Naive thymus-derived CD4-positive, alpha-beta T cell (primary cell): ENCODE measurements around the gene LRMDA. TPM values are rescaled to one million over a fixed set of nuclear protein-coding genes. Genes with fewer than 3 reads are reported as not detected.

Experiments used
- ATAC-seq: fragments of 150-1000 bp; cut with Tn5 transposase; 2 replicates; pipeline ENCODE4 v1.10.0; 2021; ENCODE audit warnings: mild to moderate bottlenecking, moderate library complexity
- CTCF ChIA-PET: fragments of 350-600 bp; sonication (Branson Sonifier 250); formaldehyde crosslinking; loops from one replicate; lab custom pipeline; 2021; ENCODE audit warnings: antibody characterized with exemption; lab: Charles Lee
- POLR2A ChIA-PET: fragments of 350-600 bp; sonication (Branson Sonifier 250); formaldehyde crosslinking; loops from one replicate; lab custom pipeline; 2021; ENCODE audit warnings: antibody characterized with exemption, inconsistent platforms; lab: Charles Lee
- DNase-seq, 9 donors: peaks; one replicate each; pipeline versions ENCODE4 v3.0.0 to v3.0.0-alpha.2; 2020 to 2022; ENCODE audit warnings: mixed read lengths in 1 of 9
- H3K27ac ChIP-seq: one replicate; pipeline ENCODE4 v1.7.0; 2013; ENCODE audit warnings: mild to moderate bottlenecking, low read depth, low read length, moderate library complexity
- H3K27me3 ChIP-seq, 2 donors: one replicate each; pipeline ENCODE4 v1.7.0; 2013; ENCODE audit warnings: low read length in 2 of 2, mild to moderate bottlenecking in 2 of 2, moderate library complexity in 2 of 2; ENCODE audit not compliant: control insufficient read depth in 2 of 2, insufficient read depth in 2 of 2
- H3K36me3 ChIP-seq, 3 experiments: 1 replicate in 2 of 3; 2 replicates in 1 of 3; pipeline ENCODE4 v1.7.0; 2013; ENCODE audit warnings: low read length in 3 of 3, mild to moderate bottlenecking in 3 of 3, moderate library complexity in 1 of 3; ENCODE audit not compliant: insufficient read depth in 3 of 3, control insufficient read depth in 2 of 3
- H3K4me1 ChIP-seq, 2 donors: one replicate each; pipeline ENCODE4 v1.7.0; 2013; ENCODE audit warnings: low read length in 2 of 2, mild to moderate bottlenecking in 2 of 2, moderate library complexity in 1 of 2; ENCODE audit not compliant: control insufficient read depth in 2 of 2, insufficient read depth in 2 of 2
- H3K4me3 ChIP-seq: 2 replicates; pipeline ENCODE4 v1.7.0; 2013; ENCODE audit warnings: mild to moderate bottlenecking, low read length
- H3K9me3 ChIP-seq, 3 experiments: 1 replicate in 2 of 3; 2 replicates in 1 of 3; pipeline ENCODE4 v1.7.0; 2013; ENCODE audit warnings: low read length in 3 of 3; ENCODE audit not compliant: control insufficient read depth in 2 of 3
- H3K27ac Mint-ChIP-seq, 9 donors: one replicate each; pipeline ENCODE4 v1.8.0; 2020 to 2022; ENCODE audit warnings: mixed read lengths in 9 of 9, mild to moderate bottlenecking in 8 of 9, moderate library complexity in 5 of 9, inconsistent platforms in 2 of 9
- H3K27me3 Mint-ChIP-seq, 5 donors: one replicate each; pipeline ENCODE4 v1.8.0; 2021 to 2022; ENCODE audit warnings: mixed read lengths in 5 of 5, mild to moderate bottlenecking in 1 of 5
- H3K36me3 Mint-ChIP-seq, 5 donors: one replicate each; pipeline ENCODE4 v1.8.0; 2020 to 2022; ENCODE audit warnings: mixed read lengths in 5 of 5, mild to moderate bottlenecking in 3 of 5, inconsistent platforms in 1 of 5
- H3K4me1 Mint-ChIP-seq, 7 donors: one replicate each; pipeline ENCODE4 v1.8.0; 2020 to 2022; ENCODE audit warnings: mixed read lengths in 7 of 7, mild to moderate bottlenecking in 3 of 7, inconsistent platforms in 1 of 7
- H3K4me3 Mint-ChIP-seq, 10 donors: one replicate each; pipeline ENCODE4 v1.8.0; 2020 to 2022; ENCODE audit warnings: mild to moderate bottlenecking in 10 of 10, mixed read lengths in 10 of 10, moderate library complexity in 6 of 10, inconsistent platforms in 2 of 10
- H3K9me3 Mint-ChIP-seq, 11 donors: one replicate each; pipeline ENCODE4 v1.8.0; 2020 to 2022; ENCODE audit warnings: mixed read lengths in 11 of 11, mild to moderate bottlenecking in 4 of 11, inconsistent platforms in 1 of 11, moderate library complexity in 1 of 11
- intact Hi-C, 2 donors: fragments of 100-400 bp; cut with micrococcal nuclease; formaldehyde crosslinking; loops; one replicate each; pipeline ENCODE4 v1.15.1; 2023
- polyA plus RNA-seq, 2 donors: library from polyadenylated mRNA; unstranded; fragments of 300-500 nt; fragmentation: Illumina TruSeq; gene quantifications; one replicate each; pipeline ENCODE4 v1.2.3, GENCODE V29; 2021
- total RNA-seq, 6 experiments: library from RNA in 5 of 6; stranded (reverse) in 5 of 6; gene quantifications; 1 replicate in 5 of 6; 2 replicates in 1 of 6; pipeline ENCODE4 v1.2.3 and lab custom pipeline; 2021 to 2026

LRMDA gene
- total and polyA plus RNA-seq, 7 experiments from 2014 or later, result 0.57 to 14.9 (median 3.0) TPM; not detected in 4

DNA sequence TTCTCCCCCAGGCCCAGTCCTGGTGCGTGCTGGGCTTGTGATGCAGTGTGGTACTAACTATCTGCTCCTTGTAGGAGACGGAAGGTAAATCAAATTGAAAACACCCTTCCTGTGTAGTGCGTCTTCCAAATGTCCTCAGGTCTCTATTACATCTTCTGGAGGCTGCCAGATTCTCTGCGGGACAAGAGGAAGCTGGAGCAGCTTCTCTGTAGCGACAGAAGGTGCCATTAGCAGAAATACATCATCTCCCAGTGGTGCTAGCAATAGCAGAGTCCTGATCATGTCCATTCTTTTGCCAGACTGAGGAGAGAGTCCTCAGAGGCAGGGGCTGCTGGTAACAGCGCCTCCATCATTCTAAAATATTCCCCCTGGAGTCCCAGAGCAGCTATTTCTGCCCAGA is 675.2 kb downstream of the LRMDA start:
- ChIA-PET POLR2A (no interaction called here), CTCF (no interaction called here)
- Histone ChIP-seq H3K4me1 (no peaks in the 10 kb centered on the region), H3K36me3 (no peaks in the 10 kb centered on the region), H3K27ac (no peak overlapping the region), H3K9me3 (no peaks in the 10 kb centered on the region), H3K27me3 (no peaks in the 10 kb centered on the region), H3K4me3 (no peak overlapping the region)
- no peak for DNase-seq
- Mint-ChIP-seq H3K27ac (no peak overlapping the region), H3K9me3 (peaks cover 0 to 15% (median 2%) of the 10 kb centered on the region in 11 donors), H3K36me3 (peaks cover 0 to 8% (median 0%) of the 10 kb centered on the region in 5 donors), H3K4me1 (peaks cover 0 to 9% (median 0%) of the 10 kb centered on the region in 7 donors), H3K4me3 (no peak overlapping the region), H3K27me3 (peaks cover 0 to 5% (median 0%) of the 10 kb centered on the region in 5 donors)
- ATAC-seq, result no peak
- intact Hi-C loops, result no loop called here

DNA sequence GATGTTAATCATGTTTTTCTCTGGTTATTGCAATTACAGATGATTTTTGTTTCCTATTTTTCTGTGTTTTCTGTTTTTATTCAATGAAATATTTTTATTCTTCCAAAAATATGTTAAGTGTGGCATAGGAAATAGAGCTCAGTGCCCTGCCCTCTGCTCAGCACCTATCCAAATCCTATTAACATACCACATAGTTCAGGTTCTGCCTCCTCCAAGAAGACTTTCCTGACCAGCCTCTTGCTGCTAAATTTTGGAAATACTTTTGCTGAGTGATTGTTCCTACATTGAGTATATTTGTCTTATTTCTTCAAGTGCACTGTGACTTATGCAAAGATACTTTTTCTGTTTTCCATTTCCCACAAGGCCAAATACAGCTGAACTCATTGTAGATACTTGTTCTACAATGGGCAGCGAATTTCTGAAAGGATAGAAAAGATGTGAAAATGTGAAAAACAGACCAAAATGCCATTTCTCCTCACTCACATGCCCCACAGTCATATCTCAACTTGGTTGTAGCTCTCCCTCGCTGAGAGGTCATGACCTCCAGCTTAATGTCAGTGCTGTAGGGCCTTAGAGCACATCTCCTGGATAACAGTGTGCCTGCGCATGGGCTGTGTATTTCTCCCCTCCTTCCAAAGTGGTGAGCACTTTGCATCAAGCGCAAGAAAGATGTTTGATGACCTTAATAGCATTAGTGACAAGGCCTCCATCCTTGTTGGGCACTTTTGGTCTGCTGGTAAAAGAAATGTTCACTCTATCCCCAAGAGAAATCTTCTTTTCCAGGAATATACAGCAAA is 677.3 kb downstream of the LRMDA start:
- Mint-ChIP-seq H3K27me3 (peaks cover 0 to 6% (median 3%) of the 10 kb centered on the region in 5 donors), H3K4me3 (no peak overlapping the region), H3K27ac (no peak overlapping the region), H3K36me3 (peaks cover 0 to 8% (median 0%) of the 10 kb centered on the region in 5 donors), H3K4me1 (peaks cover 0 to 9% (median 0%) of the 10 kb centered on the region in 7 donors), H3K9me3 (peaks cover 0 to 15% (median 2%) of the 10 kb centered on the region in 11 donors)
- DNase-seq, result no peak
- Histone ChIP-seq H3K27ac (no peak overlapping the region), H3K36me3 (no peaks in the 10 kb centered on the region), H3K4me1 (no peaks in the 10 kb centered on the region), H3K27me3 (no peaks in the 10 kb centered on the region), H3K9me3 (no peaks in the 10 kb centered on the region), H3K4me3 (no peak overlapping the region)
- POLR2A ChIA-PET, result no interaction called here
- CTCF ChIA-PET, result no interaction called here
- intact Hi-C loops, result no loop called here
- no peak for ATAC-seq

DNA sequence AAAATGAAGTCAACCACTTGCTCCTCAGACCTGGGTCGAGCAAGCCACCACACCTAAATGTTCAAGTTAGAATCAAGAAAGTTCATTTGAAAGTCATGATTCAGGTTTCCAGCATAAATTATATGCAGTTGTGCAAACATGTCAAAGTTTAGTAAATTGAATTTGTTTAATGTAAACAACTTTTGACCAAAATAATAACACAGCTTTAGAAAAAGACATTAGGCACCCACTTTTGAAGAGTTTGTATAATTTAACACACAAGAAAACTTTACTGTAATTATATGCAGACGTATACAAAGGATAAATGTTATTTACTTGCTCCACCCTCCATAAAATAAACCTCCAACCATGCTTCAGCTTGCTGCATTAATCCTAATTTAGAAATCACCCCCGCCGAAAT is 680.0 kb downstream of the LRMDA start:
- ChIA-PET CTCF (no interaction called here), POLR2A (interaction anchor here (0.5 kb wide), 1 partner anchor 1933 kb away, joined by 3 read pairs; no protein-coding TSS in a partner anchor)
- Mint-ChIP-seq H3K27ac (no peak overlapping the region), H3K9me3 (peaks cover 0 to 12% (median 0%) of the 10 kb centered on the region in 11 donors), H3K4me3 (no peak overlapping the region), H3K36me3 (no peaks in the 10 kb centered on the region), H3K4me1 (no peaks in the 10 kb centered on the region), H3K27me3 (peaks cover 0 to 8% (median 5%) of the 10 kb centered on the region in 5 donors)
- H3K27me3 ChIP-seq, result no peaks in the 10 kb centered on the region
- H3K9me3 ChIP-seq, result no peaks in the 10 kb centered on the region
- no peak for DNase-seq
- H3K27ac ChIP-seq, result no peak overlapping the region
- ATAC-seq, result no peak
- H3K4me1 ChIP-seq, result no peaks in the 10 kb centered on the region
- H3K4me3 ChIP-seq, result no peak overlapping the region
- H3K36me3 ChIP-seq, result no peaks in the 10 kb centered on the region
- intact Hi-C loops, result no loop called here

DNA sequence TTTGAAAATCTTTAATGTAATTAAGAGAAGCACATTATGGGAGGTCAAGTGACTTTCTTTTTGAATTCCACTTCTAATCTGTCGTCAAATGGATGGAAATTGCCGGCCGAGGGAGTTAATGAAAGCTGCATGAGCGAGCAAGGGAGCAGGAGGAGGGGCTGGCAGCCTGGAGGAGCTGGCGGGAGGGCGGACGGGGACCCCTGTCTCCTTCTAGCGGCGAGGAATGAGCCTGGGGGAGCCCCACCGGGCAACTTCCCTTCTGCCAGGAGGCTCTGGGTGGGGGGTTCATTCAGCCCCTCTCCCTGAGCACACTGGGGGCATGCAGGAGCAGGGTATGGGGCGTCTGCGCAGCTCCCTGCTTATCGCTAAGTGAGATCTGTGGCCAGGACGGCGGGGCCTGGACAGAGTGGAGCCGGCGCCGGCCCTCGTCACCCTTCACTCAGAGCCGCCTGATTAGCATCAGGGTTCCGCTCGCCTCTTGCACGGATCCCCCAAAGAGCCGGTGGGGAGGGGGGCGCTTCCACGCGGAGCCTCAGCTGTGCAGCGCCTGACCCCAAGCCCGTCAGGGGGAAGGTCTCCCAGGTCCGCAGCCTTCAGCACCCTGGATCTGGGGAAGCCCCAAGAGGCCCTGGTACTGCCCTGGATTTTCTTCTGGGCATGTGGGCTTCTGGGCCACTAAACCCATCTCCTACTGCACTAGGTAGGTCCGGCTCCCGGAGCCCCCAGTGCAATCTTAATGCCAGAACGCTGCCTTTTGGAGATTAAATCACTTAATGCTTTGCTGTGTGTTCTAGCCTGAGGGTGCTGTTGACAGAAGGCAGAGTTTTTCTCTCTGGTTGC is 680.8 kb downstream of the LRMDA start:
- Histone ChIP-seq H3K4me3 (no peak overlapping the region), H3K27ac (no peak overlapping the region), H3K36me3 (no peaks in the 10 kb centered on the region), H3K27me3 (no peaks in the 10 kb centered on the region), H3K4me1 (no peaks in the 10 kb centered on the region), H3K9me3 (no peaks in the 10 kb centered on the region)
- intact Hi-C loops, result no loop called here
- Mint-ChIP-seq H3K9me3 (peaks cover 0 to 12% (median 0%) of the 10 kb centered on the region in 11 donors), H3K27ac (no peak overlapping the region), H3K36me3 (no peaks in the 10 kb centered on the region), H3K4me1 (no peaks in the 10 kb centered on the region), H3K4me3 (no peak overlapping the region), H3K27me3 (peaks cover 0 to 8% (median 5%) of the 10 kb centered on the region in 5 donors)
- CTCF ChIA-PET, result no interaction called here
- POLR2A ChIA-PET, result interaction anchor here (0.5 kb wide), 1 partner anchor 1934 kb away, joined by 3 read pairs; no protein-coding TSS in a partner anchor
- DNase-seq (no peak), ATAC-seq (no peak)

DNA sequence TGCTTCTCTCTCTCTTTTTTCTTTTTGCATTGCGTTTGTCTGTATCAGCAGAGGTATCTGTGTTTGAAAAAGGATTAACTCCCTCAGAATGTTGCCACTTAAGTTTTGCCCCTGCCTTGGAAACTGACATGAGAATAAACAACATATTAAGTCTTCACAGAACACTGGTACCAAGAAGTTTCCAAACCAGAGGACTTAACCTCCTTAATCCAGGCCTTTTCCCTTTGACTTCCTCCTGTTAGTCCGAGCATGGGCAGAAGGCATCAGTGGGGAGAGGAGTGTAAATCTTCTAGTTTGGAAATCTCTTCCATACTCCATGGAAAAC is 681.4 kb downstream of the LRMDA start:
- ChIA-PET POLR2A (no interaction called here), CTCF (no interaction called here)

DNA sequence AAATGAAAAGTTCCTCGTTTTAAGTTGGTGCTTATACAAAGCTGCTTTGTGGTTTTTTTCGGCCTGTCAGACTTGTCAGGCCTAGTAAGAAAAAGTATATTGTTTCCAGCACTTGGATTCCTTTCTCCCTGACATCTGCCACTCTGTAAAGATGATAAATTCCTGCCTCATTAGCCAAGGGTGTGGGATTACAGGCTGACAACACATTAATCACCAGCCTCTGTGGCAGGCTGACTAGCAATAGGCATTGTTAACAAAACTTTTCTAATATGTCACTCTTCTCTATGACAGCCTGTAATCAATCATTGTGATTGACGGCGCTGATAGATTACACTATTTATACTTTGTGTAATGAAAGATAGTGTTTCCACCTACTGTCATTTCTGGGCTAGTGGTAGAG is 682.5 kb downstream of the LRMDA start:
- CTCF ChIA-PET, result no interaction called here
- no peak overlapping the region for H3K4me3 ChIP-seq
- intact Hi-C loops, result no loop called here
- no peaks in the 10 kb centered on the region for H3K27me3 ChIP-seq
- Mint-ChIP-seq H3K4me1 (no peaks in the 10 kb centered on the region), H3K9me3 (peaks cover 0 to 12% (median 0%) of the 10 kb centered on the region in 11 donors), H3K27me3 (peaks cover 0 to 8% (median 5%) of the 10 kb centered on the region in 5 donors), H3K36me3 (no peaks in the 10 kb centered on the region), H3K4me3 (no peak overlapping the region), H3K27ac (no peak overlapping the region)
- no peak for DNase-seq
- ATAC-seq, result no peak
- H3K9me3 ChIP-seq, result no peaks in the 10 kb centered on the region
- no peaks in the 10 kb centered on the region for H3K36me3 ChIP-seq
- POLR2A ChIA-PET, result no interaction called here
- no peaks in the 10 kb centered on the region for H3K4me1 ChIP-seq
- H3K27ac ChIP-seq, result no peak overlapping the region

More for the DNA sequence above, 681.4 kb downstream of the LRMDA start:
- DNase-seq (no peak), ATAC-seq (no peak)
- H3K27ac ChIP-seq, result no peak overlapping the region
- intact Hi-C loops, result no loop called here
- Mint-ChIP-seq H3K27me3 (peaks cover 0 to 8% (median 5%) of the 10 kb centered on the region in 5 donors), H3K4me1 (no peaks in the 10 kb centered on the region), H3K36me3 (no peaks in the 10 kb centered on the region), H3K4me3 (no peak overlapping the region), H3K27ac (no peak overlapping the region), H3K9me3 (peaks cover 0 to 12% (median 0%) of the 10 kb centered on the region in 11 donors)
- no peak overlapping the region for H3K4me3 ChIP-seq
- H3K9me3 ChIP-seq, result no peaks in the 10 kb centered on the region
- H3K36me3 ChIP-seq, result no peaks in the 10 kb centered on the region
- no peaks in the 10 kb centered on the region for H3K4me1 ChIP-seq
- no peaks in the 10 kb centered on the region for H3K27me3 ChIP-seq
